VCaP (cell line): Measurements from ENCODE around the gene EPHA3.
"Not testable (repeated sequence)": the region's sequence is repeated elsewhere in the genome, so short reads cannot be mapped to it uniquely, and the experiment has no call there.

Experiments used
- H3K27ac ChIP-seq: fragments of 450-650 bp; 2 replicates; pipeline ENCODE4 v1.5.1; 2017
- TF ChIP-seq, protein P1 (sequence below): fragments of 450-650 bp; conservative IDR thresholded peaks from 2 replicates; pipeline ENCODE4 v1.5.1; 2017; ENCODE audit warnings: mild to moderate bottlenecking, moderate library complexity

EPHA3 gene

DNA sequence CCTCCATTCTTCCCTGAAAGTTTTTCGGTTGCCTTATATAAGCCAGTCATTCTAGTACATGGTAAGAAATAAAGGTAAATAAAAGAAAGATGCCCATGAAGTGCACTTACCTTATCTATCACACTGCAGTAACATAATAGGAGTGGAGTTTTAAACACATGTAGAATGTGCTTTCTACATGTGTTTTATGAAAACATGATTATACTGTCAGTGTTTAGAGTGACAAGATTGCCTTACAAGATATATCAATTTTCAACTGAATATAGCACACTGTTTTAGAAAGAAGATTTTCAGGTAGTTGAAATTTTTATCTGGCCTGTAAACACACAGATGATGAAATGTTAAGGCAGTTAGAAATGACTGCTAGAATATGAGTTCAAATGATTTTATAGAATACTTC is 219.6 kb downstream of the EPHA3 start:
- H3K27ac ChIP-seq = no peak overlapping the region
- TF ChIP-seq, protein P1, sequence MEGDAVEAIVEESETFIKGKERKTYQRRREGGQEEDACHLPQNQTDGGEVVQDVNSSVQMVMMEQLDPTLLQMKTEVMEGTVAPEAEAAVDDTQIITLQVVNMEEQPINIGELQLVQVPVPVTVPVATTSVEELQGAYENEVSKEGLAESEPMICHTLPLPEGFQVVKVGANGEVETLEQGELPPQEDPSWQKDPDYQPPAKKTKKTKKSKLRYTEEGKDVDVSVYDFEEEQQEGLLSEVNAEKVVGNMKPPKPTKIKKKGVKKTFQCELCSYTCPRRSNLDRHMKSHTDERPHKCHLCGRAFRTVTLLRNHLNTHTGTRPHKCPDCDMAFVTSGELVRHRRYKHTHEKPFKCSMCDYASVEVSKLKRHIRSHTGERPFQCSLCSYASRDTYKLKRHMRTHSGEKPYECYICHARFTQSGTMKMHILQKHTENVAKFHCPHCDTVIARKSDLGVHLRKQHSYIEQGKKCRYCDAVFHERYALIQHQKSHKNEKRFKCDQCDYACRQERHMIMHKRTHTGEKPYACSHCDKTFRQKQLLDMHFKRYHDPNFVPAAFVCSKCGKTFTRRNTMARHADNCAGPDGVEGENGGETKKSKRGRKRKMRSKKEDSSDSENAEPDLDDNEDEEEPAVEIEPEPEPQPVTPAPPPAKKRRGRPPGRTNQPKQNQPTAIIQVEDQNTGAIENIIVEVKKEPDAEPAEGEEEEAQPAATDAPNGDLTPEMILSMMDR = no peak

GRCh38 chr3:89332386-89332785 is 225.0 kb downstream of the EPHA3 start:
- TF ChIP-seq, protein P1 = no peak
- H3K27ac ChIP-seq = no peak overlapping the region

GRCh38 chr3:89332793-89333192 is 225.4 kb downstream of the EPHA3 start:
- TF ChIP-seq, protein P1 = no peak
- no peak overlapping the region for H3K27ac ChIP-seq

DNA sequence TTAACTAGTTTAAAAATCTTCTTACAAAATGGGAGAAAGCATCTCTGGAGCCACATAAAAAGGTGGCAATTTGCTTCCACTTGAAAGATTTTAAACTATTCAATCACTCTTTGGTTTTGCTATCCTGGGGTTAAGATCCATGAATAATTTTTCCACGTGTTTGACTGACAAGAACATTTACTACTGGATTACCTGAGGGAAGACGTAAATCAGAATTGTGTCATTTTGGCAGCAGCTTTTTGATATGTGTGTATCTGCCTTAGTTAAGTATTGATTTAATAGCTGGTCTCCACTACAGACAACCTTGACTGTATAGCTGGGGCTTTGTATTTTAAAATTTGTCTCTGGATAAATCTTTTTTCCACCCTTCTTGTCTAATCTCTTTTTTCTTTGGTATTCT is 228.3 kb downstream of the EPHA3 start:
- H3K27ac ChIP-seq = no peak overlapping the region
- TF ChIP-seq, protein P1 = no peak

DNA sequence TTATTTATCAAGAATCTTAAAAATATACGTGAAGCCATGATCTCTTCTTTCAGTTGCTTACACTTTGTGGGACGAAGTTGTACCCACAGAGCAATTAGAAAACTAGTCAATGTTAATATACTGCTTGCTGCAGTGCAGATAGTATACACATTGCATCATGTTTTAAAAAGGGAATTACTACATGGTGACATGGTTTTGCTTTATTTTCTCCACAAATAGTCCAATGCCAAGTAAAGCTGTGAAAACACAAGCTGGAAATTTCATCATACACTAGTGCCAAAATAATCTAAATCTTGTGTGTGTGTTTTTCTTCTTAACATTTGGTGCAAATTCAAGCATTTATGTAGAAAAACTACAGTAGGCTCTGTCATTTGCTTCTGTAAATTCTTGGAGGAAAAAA is 233.0 kb downstream of the EPHA3 start:
- TF ChIP-seq, protein P1 = no peak
- no peak overlapping the region for H3K27ac ChIP-seq

DNA sequence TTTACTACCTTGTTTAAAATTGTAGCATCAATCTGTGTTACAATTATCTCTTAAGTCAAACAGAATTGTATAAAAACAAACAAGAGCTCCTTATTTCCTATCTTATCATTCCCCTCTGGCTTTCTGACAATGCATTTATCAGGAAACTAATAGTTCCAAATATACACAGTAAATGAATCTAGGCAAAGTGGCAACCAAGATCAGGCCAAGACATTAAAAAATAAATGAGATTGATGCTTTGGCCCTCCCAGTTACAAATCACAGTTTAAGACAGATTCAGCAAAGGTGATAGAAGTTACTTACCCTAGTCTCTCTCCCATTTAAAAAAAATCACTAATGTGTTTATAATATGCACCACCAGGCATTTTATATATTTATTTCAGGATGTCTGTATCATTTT is 236.7 kb downstream of the EPHA3 start:
- TF ChIP-seq, protein P1 = no peak
- H3K27ac ChIP-seq = no peak overlapping the region

DNA sequence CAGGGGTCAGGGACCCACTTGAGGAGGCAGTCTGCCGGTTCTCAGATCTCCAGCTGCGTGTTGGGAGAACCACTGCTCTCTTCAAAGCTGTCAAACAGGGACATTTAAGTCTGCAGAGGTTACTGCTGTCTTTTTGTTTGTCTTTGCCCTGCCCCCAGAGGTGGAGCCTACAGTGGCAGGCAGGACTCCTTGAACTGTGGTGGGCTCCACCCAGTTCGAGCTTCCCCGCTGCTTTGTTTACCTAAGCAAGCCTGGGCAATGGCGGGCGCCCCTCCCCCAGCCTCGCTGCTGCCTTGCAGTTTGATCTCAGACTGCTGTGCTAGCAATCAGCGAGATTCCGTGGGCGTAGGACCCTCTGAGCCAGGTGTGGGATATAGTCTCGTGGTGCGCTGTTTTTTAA is 243.5 kb downstream of the EPHA3 start:
- not testable (repeated sequence) for H3K27ac ChIP-seq

DNA sequence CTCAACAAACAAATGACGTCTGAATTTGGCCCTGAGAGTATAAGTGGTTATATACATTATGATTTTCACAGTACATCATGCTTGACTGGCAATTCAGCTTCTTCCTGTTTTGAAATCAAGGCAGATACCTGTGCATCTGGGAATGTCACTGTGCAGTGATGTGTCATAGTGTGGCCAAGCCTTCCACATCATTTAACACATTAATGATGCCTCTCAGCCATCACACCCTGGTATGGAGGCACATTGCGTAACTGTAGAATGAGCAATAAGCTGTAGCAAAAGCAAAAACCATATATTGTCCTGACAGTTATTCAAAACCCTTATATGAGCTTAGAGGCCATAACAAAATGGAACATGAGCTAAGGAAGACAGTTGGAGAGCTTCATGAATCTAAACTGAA is 246.0 kb downstream of the EPHA3 start:
- TF ChIP-seq, protein P1 = no peak
- no peak overlapping the region for H3K27ac ChIP-seq
